ENCODE results near the gene NR2F2.

DNA sequence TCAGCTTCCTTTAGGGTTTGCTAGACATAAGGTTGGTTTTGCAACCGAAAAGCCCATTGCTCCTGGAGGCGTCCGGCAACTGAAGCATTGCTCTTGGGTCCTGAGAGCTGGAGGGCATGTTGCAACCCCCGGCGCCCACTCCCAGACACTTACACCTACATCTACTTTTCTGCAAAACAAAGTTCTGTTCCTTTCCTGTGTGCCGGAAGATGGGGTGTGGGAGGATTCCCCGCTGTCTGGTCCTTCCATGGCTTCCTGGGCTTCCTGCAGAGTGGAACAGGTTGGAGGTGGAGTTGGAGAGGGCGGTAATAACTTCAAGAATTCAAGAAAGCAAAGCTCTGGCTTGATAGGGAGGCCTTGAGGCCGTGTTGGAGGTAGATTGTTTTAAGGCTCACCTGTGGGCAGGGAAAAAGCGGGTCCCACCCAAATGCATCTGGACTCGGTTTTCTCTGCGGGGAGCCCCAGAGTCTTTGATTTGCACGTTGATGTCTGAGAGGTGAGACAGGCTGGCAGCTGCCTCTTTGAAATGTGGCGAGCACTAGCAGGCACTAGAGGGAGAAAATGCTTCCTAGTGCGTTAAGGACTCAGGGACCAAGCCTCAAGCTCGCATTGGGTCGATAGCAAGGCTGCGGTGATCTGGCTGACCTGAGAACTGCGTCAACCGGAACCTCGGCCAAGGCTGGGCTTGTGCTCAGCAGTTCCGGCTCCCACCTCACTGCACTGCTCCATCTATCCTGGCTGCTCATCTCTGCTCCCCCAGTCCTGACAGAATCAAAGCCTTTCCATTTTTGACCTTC, 39.5 kb downstream of the NR2F2 start:
- TF ChIP-seq, protein P1, sequence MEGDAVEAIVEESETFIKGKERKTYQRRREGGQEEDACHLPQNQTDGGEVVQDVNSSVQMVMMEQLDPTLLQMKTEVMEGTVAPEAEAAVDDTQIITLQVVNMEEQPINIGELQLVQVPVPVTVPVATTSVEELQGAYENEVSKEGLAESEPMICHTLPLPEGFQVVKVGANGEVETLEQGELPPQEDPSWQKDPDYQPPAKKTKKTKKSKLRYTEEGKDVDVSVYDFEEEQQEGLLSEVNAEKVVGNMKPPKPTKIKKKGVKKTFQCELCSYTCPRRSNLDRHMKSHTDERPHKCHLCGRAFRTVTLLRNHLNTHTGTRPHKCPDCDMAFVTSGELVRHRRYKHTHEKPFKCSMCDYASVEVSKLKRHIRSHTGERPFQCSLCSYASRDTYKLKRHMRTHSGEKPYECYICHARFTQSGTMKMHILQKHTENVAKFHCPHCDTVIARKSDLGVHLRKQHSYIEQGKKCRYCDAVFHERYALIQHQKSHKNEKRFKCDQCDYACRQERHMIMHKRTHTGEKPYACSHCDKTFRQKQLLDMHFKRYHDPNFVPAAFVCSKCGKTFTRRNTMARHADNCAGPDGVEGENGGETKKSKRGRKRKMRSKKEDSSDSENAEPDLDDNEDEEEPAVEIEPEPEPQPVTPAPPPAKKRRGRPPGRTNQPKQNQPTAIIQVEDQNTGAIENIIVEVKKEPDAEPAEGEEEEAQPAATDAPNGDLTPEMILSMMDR (IDR thresholded peaks at IDR 0.05; ENCODE audit: low read depth, low read length, poor library complexity, severe bottlenecking): no peak
- TF ChIP-seq EZH2phosphoT487 (IDR thresholded peaks at IDR 0.05; ENCODE audit: borderline replicate concordance, low read length): no peak
